ENCODE data around the gene RETN.

RETN gene

DNA sequence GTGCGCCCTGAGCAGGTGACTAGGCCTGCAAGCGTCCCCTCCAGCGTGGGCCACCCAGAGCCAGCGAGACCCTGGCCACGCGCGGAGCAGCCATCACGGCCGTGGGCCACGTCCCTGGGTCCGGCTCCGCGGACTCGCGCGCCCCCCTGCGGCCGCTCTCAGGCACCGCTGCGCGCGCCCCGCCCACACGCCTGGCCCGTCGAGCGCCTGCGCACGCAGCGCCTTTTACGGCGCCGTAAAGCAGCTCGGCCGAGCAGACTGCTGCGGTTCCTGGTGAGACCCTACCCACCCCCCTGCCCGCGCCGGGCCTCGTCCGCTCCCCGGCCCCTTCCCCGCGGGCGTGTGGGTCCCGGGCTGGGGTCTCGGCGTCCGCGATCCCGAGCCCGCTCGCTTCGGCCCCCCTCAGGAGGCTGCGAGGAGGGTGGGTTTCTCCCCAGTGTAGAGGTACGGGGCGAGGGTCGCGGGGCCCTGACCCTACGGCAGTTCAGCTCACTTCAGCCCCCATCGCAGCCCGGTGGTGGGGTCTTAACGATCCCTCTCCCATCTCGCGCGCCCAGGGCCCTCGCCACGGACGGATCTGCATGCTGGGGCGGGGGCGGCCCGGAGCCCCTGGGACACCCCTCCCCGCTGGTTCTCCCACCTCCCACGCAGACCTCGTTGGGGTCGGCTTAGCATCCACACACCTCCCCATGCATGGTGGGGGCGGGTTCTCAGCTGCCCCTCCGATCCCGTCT, 11.9 kb downstream of the RETN start, which contains the start of gene TRAPPC5:
TSS of gene TRAPPC5 (plus strand) at position 228 of the 734 bp plus-strand sequence. CDS start 1,421 bp downstream, outside the sequence.
- Histone ChIP-seq H3K27me3 (ENCODE audit: control insufficient read depth, insufficient read depth, low read length) (peaks cover 27% of the 10 kb centered on the region), H3K4me3 (ENCODE audit: low read length) (peak within 1 kb of the TSS; percentile 80), H3K27ac (ENCODE audit: low read length) (no peak within 1 kb of the TSS), H3K9me3 (ENCODE audit: control insufficient read depth, low read depth, low read length) (no peaks in the 10 kb centered on the region), H3K36me3 (ENCODE audit: control insufficient read depth, low read depth, low read length) (peaks cover 6% of the 10 kb centered on the region), H3K9ac (ENCODE audit: low read length) (peak within 1 kb of the TSS; percentile 65), H3K4me1 (ENCODE audit: control insufficient read depth, low read depth, low read length) (peaks cover 4% of the 10 kb centered on the region)

DNA sequence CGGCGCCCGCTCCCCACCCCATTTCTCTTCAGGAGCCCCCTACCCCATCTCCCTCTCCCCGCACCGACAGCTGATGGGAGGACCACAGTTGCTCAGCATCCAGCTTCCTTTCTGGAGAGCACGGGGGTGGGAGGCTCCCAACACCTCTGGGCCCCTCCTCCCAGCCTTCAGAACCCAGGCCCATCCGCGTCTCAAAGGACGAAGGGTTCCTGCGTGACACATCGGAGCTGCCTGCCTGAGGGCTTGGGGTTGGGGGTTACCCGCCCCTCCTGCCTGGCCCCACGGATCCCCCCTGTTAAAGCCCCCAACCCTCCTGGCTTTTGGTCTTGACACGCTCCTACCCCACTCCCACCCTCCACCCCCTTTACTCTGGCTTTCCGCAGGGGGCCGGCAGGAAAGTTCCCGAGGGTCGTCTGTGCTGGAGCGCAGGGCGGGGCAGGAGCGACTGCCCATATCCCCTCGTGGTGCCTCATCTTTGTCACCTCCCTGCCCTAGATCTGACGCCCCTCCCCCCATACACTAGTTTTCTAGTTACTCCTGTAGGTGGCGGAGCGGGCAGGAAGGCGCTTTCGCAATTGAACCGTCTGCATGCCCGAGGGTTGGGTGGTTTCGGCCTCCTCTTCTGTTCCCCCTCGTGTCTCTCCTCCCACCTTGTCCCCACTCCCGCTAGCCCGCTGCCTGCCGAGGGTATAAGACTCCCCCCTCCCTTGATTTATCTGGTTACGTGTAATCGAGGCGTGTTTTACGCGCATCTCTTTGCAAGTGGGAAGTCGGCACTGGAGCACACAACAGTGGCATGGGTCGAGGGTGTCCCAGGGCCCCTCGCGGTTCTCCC, 12.7 kb downstream of the RETN start:
- no peak overlapping the region for H3K27ac ChIP-seq (ENCODE audit: low read length)
- peaks cover 23% of the 10 kb centered on the region for H3K27me3 ChIP-seq (ENCODE audit: control insufficient read depth, insufficient read depth, low read length)
- peaks cover 4% of the 10 kb centered on the region for H3K4me1 ChIP-seq (ENCODE audit: control insufficient read depth, low read depth, low read length)
- no peaks in the 10 kb centered on the region for H3K9me3 ChIP-seq (ENCODE audit: control insufficient read depth, low read depth, low read length)
- peaks cover 6% of the 10 kb centered on the region for H3K36me3 ChIP-seq (ENCODE audit: control insufficient read depth, low read depth, low read length)
- H3K4me3 ChIP-seq (ENCODE audit: low read length), result peak overlapping the region; percentile 80
- H3K9ac ChIP-seq (ENCODE audit: low read length), result peak overlapping the region; percentile 65

DNA sequence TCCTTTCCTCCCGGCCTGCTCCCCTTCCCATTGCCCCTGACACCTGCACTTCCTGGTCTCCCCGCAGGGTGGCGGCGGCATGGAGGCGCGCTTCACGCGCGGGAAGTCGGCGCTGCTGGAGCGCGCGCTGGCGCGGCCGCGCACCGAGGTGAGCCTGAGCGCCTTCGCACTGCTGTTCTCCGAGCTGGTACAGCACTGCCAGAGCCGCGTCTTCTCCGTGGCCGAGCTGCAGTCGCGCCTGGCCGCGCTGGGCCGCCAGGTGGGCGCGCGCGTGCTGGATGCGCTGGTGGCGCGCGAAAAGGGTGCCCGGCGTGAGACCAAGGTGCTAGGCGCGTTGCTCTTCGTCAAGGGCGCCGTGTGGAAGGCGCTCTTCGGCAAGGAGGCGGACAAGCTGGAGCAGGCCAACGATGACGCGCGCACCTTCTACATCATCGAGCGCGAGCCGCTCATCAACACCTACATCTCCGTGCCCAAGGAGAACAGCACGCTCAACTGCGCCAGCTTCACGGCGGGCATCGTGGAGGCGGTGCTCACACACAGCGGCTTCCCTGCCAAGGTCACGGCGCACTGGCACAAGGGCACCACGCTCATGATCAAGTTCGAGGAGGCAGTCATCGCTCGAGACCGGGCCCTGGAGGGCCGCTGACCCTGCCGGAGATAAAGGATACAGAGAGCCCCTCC, 13.5 kb downstream of the RETN start:
- H3K36me3 ChIP-seq (ENCODE audit: control insufficient read depth, low read depth, low read length), result peaks cover 6% of the 10 kb centered on the region
- no peaks in the 10 kb centered on the region for H3K9me3 ChIP-seq (ENCODE audit: control insufficient read depth, low read depth, low read length)
- peaks cover 4% of the 10 kb centered on the region for H3K4me1 ChIP-seq (ENCODE audit: control insufficient read depth, low read depth, low read length)
- no peak overlapping the region for H3K27ac ChIP-seq (ENCODE audit: low read length)
- H3K4me3 ChIP-seq (ENCODE audit: low read length), result peak overlapping the region; percentile 80
- H3K9ac ChIP-seq (ENCODE audit: low read length), result peak overlapping the region; percentile 65
- H3K27me3 ChIP-seq (ENCODE audit: control insufficient read depth, insufficient read depth, low read length), result peaks cover 16% of the 10 kb centered on the region

DNA sequence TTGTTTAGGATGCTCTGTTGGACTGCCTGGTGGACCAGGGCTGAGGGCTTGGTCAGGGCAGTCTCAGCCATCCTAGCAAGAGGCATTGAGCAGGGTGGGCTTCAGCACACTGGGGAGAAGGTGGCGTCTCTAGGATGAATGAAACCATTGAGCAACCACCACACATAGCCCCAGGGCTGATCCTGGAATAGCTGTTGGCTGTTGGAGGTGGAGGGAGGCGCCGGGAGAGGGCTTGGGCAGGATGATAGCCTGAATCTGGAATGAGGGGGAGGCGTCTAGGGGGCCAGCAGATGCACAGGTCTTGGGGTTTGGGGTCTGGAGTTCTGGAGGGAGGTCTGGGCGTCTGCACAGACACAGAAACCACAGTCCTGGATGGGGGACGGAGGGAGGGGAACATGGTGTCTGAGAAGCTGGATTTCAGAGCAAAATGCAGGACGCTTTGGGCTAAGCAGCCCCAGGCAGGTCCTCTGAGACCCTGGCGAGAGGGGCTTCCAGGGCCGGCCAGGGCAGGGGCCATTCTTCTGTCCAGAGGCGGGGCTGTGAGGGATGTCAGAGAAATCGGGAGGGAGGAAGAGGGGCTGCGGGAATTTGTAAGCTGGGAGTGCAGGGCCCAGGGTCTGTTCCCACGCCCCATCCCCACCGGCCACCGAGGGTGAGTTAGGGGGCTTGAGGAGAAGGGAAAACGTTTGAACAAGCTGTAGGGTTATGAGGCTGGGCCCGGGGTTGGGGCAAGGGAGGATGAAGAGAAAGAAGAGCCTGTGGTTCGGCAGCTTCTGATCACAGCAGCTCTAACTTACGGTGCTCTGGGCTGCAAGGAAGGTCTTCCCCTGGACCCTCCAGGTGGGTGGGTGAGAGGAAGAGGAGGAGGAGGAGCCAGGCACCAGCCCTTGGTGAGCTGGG, 16.9 kb downstream of the RETN start:
- Histone ChIP-seq H3K4me3 (ENCODE audit: low read length) (no peak overlapping the region), H3K4me1 (ENCODE audit: control insufficient read depth, low read depth, low read length) (peaks cover 4% of the 10 kb centered on the region), H3K27ac (ENCODE audit: low read length) (no peak overlapping the region), H3K27me3 (ENCODE audit: control insufficient read depth, insufficient read depth, low read length) (no peaks in the 10 kb centered on the region), H3K9ac (ENCODE audit: low read length) (no peak overlapping the region), H3K9me3 (ENCODE audit: control insufficient read depth, low read depth, low read length) (no peaks in the 10 kb centered on the region), H3K36me3 (ENCODE audit: control insufficient read depth, low read depth, low read length) (peaks cover 6% of the 10 kb centered on the region)

DNA sequence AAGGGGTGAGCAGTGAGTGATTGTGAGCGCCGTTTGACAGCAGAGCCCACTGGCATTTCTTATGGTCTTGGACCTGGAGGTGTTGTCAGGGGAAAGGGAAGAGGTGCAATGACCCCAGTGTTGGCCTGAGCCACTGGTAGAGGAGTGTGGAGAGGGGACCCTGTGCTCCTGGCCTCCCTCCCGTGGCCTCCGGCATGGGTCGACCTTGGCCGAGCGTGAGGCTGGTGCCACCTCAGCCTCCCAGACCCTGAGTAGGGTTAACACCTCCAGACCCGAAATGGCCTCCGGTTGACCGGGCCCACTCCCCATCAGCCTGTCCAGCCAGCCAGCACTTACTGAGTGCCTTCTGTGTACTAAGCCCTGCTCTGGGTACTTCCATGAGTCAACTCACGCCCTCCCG, 18.3 kb downstream of the RETN start:
- H3K9me3 ChIP-seq (ENCODE audit: control insufficient read depth, low read depth, low read length), result no peaks in the 10 kb centered on the region

DNA sequence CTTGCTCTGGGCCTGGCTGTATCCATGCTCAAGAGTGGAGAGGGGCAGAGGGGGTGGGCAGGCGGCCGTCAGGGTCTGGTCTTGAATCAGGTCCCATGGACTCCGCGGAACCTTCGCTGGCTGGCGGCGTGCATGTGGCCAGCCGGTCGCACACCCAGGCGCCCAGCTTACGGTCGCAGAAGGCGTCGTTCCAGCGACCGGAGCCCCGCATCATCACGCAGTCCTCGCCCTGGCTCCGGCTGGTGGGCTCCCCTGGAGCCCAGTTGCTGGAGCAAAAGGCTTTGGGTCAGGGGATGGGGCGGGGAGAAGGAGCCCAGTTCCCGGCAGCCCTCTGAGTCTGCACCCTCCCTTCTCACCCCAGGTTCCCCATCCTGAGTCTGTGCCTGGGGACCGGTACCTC, 20.3 kb downstream of the RETN start:
- H3K9me3 ChIP-seq (ENCODE audit: control insufficient read depth, low read depth, low read length), result no peaks in the 10 kb centered on the region
- no peaks in the 10 kb centered on the region for H3K27me3 ChIP-seq (ENCODE audit: control insufficient read depth, insufficient read depth, low read length)
- H3K27ac ChIP-seq (ENCODE audit: low read length), result no peak overlapping the region
- no peaks in the 10 kb centered on the region for H3K36me3 ChIP-seq (ENCODE audit: control insufficient read depth, low read depth, low read length)
- no peak overlapping the region for H3K9ac ChIP-seq (ENCODE audit: low read length)
- no peak overlapping the region for H3K4me3 ChIP-seq (ENCODE audit: low read length)
- no peaks in the 10 kb centered on the region for H3K4me1 ChIP-seq (ENCODE audit: control insufficient read depth, low read depth, low read length)

More for the DNA sequence above, 18.3 kb downstream of the RETN start:
- no peak overlapping the region for H3K4me3 ChIP-seq (ENCODE audit: low read length)
- H3K27me3 ChIP-seq (ENCODE audit: control insufficient read depth, insufficient read depth, low read length), result no peaks in the 10 kb centered on the region
- peaks cover 6% of the 10 kb centered on the region for H3K36me3 ChIP-seq (ENCODE audit: control insufficient read depth, low read depth, low read length)
- peaks cover under 1% of the 10 kb centered on the region for H3K4me1 ChIP-seq (ENCODE audit: control insufficient read depth, low read depth, low read length)
- no peak overlapping the region for H3K9ac ChIP-seq (ENCODE audit: low read length)
- no peak overlapping the region for H3K27ac ChIP-seq (ENCODE audit: low read length)

DNA sequence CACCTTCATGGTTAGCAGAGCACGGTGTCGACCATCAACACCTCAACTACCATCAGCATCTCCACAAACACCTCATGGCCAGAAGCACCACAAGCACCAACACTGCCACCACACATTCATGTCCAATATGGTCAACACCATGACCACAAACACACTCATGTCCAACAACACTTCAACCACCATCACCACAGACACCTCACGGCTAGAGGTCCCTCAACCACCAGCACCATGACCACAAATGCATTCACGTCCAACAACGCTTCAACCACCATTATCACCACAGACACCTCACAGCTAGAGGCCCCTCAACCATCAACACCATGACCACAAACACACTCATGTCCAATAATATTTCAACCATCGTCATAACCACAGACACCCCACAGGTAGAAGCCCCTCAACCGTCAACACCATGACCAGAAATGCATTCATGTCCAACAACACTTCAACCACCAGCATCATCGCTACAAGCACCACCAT, 22.0 kb downstream of the RETN start:
- H3K4me1 ChIP-seq (ENCODE audit: control insufficient read depth, low read depth, low read length), result no peaks in the 10 kb centered on the region
- no peak overlapping the region for H3K27ac ChIP-seq (ENCODE audit: low read length)
- no peaks in the 10 kb centered on the region for H3K27me3 ChIP-seq (ENCODE audit: control insufficient read depth, insufficient read depth, low read length)
- H3K36me3 ChIP-seq (ENCODE audit: control insufficient read depth, low read depth, low read length), result no peaks in the 10 kb centered on the region
- H3K4me3 ChIP-seq (ENCODE audit: low read length), result no peak overlapping the region
- no peak overlapping the region for H3K9ac ChIP-seq (ENCODE audit: low read length)
- no peaks in the 10 kb centered on the region for H3K9me3 ChIP-seq (ENCODE audit: control insufficient read depth, low read depth, low read length)

DNA sequence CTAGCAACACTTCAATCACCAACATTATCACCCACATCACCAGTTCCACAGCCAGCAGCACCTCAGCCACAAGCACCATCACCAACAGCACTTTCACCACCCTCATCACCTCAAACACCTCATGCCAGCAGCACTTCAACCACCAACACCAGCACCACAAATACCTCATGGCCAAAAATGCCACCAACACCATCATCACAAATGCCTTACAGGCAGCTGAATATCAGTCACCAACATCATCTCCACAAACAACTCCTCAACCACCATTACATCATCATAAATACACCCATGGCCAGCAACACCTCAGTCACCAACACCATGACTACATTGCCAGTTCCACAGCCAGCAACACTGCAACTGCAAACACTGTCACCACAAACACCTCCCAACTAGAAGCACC, 22.6 kb downstream of the RETN start:
- Histone ChIP-seq H3K27me3 (ENCODE audit: control insufficient read depth, insufficient read depth, low read length) (no peaks in the 10 kb centered on the region), H3K27ac (ENCODE audit: low read length) (no peak overlapping the region), H3K9me3 (ENCODE audit: control insufficient read depth, low read depth, low read length) (no peaks in the 10 kb centered on the region), H3K36me3 (ENCODE audit: control insufficient read depth, low read depth, low read length) (no peaks in the 10 kb centered on the region), H3K4me1 (ENCODE audit: control insufficient read depth, low read depth, low read length) (no peaks in the 10 kb centered on the region), H3K4me3 (ENCODE audit: low read length) (no peak overlapping the region), H3K9ac (ENCODE audit: low read length) (no peak overlapping the region)

DNA sequence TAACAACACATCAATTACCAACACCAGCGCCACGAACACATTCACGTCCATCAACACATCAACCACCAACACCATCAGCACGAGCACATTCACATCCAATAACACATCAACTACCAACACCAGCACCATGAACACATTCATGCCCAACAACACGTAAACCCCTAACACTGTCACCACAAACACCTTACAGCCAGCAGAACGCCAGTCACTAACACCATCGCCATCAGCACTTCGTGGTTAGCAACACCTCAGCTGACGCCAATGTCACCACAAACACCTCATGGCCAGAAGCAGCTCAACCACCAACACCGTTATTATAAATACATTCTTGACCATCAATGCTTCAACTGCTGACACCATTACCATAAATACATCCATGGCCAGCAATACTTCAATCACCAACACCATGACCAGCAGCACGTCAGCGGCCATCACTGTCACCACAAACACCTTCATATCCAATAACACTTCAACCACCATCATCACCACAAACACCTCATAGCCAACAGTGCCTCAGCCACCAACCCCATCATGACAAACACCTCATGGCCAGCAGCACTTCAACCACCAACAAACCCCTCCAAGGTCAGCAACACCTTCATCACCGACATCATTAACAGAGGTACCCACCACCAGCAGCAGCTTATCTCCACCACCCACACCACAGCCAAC, 23.7 kb downstream of the RETN start:
- no peaks in the 10 kb centered on the region for H3K4me1 ChIP-seq (ENCODE audit: control insufficient read depth, low read depth, low read length)
- H3K27me3 ChIP-seq (ENCODE audit: control insufficient read depth, insufficient read depth, low read length), result no peaks in the 10 kb centered on the region
- no peak overlapping the region for H3K27ac ChIP-seq (ENCODE audit: low read length)
- no peaks in the 10 kb centered on the region for H3K36me3 ChIP-seq (ENCODE audit: control insufficient read depth, low read depth, low read length)
- H3K9me3 ChIP-seq (ENCODE audit: control insufficient read depth, low read depth, low read length), result no peaks in the 10 kb centered on the region
- H3K4me3 ChIP-seq (ENCODE audit: low read length), result no peak overlapping the region
- no peak overlapping the region for H3K9ac ChIP-seq (ENCODE audit: low read length)

DNA sequence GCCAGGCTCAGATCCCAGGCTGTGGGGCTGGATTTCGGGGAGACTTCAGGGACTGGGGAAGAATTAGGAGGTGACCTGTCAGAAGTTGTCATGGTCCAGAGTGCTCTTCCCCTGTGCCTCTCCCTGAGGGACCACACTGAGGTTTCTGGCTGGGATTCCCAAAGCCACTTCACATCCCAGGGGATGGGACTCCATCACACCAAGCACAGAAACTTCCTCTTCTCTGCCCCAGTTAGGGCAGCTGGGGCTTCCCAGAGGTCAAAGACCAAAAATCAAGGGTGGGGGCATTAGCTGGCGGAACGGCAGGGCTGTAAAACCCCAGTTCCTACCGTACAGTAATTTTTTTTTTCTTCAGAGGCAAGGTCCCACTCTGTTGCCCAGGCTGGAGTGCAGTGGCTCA, 25.6 kb downstream of the RETN start:
- Histone ChIP-seq H3K27ac (ENCODE audit: low read length) (no peak overlapping the region), H3K4me3 (ENCODE audit: low read length) (no peak overlapping the region), H3K4me1 (ENCODE audit: control insufficient read depth, low read depth, low read length) (no peaks in the 10 kb centered on the region), H3K27me3 (ENCODE audit: control insufficient read depth, insufficient read depth, low read length) (peaks cover 13% of the 10 kb centered on the region), H3K9ac (ENCODE audit: low read length) (no peak overlapping the region), H3K9me3 (ENCODE audit: control insufficient read depth, low read depth, low read length) (no peaks in the 10 kb centered on the region), H3K36me3 (ENCODE audit: control insufficient read depth, low read depth, low read length) (no peaks in the 10 kb centered on the region)

All from iPS-18a (cell line).